Hepatocyte (in vitro differentiated cells): ENCODE measurements around the gene MED13L. TPM values are rescaled to one million over a fixed set of nuclear protein-coding genes. Genes with fewer than 3 reads are reported as not detected.

Experiments
- DNase-seq: peaks from one replicate; pipeline ENCODE4 v3.0.0-alpha.2; 2016; ENCODE audit warnings: low spot score
- H2AFZ ChIP-seq: fragments of 200-600 bp; sonication (generic); 2 replicates; pipeline ENCODE4 v1.6.0; 2016; ENCODE audit warnings: antibody characterized with exemption, mild to moderate bottlenecking
- H3K27ac ChIP-seq: fragments of 200-600 bp; sonication (generic); 2 replicates; pipeline ENCODE4 v1.5.1; 2016; ENCODE audit warnings: mild to moderate bottlenecking
- H3K27me3 ChIP-seq: fragments of 200-600 bp; sonication (generic); 2 replicates; pipeline ENCODE4 v1.6.1; 2016
- H3K36me3 ChIP-seq: fragments of 200-600 bp; sonication (generic); replicated peaks from 2 replicates; pipeline ENCODE4 v1.5.1; 2016; ENCODE audit warnings: low read depth; ENCODE audit not compliant: insufficient read depth
- H3K4me1 ChIP-seq: fragments of 200-600 bp; sonication (generic); 2 replicates; pipeline ENCODE4 v1.5.1; 2016; ENCODE audit warnings: mild to moderate bottlenecking, moderate library complexity; ENCODE audit not compliant: insufficient read depth
- H3K4me2 ChIP-seq: fragments of 200-600 bp; sonication (generic); 2 replicates; pipeline ENCODE4 v1.6.0; 2016
- H3K4me3 ChIP-seq: fragments of 200-600 bp; sonication (generic); 2 replicates; pipeline ENCODE4 v1.5.1; 2016; ENCODE audit warnings: mild to moderate bottlenecking
- H3K79me2 ChIP-seq: fragments of 200-600 bp; sonication (generic); 2 replicates; pipeline ENCODE4 v1.6.0; 2017; ENCODE audit warnings: mild to moderate bottlenecking
- H3K9me2 ChIP-seq: fragments of 200-600 bp; sonication (generic); replicated peaks from 2 replicates; pipeline ENCODE4 v1.6.0; 2017; ENCODE audit warnings: mild to moderate bottlenecking; ENCODE audit not compliant: insufficient read depth
- H3K9me3 ChIP-seq: fragments of 200-600 bp; sonication (generic); 2 replicates; pipeline ENCODE4 v1.5.1; 2016; ENCODE audit warnings: low read depth, mild to moderate bottlenecking
- H4K20me1 ChIP-seq: fragments of 200-600 bp; sonication (generic); 2 replicates; pipeline ENCODE4 v1.6.0; 2016; ENCODE audit warnings: mild to moderate bottlenecking; ENCODE audit not compliant: insufficient read depth, poor library complexity, severe bottlenecking
- EZH2 ChIP-seq: fragments of 200-600 bp; sonication (generic); IDR thresholded peaks from 2 replicates; pipeline ENCODE4 v1.6.1; 2016; ENCODE audit warnings: antibody characterized with exemption, mild to moderate bottlenecking, borderline replicate concordance
- EZH2phosphoT487 ChIP-seq: fragments of 200-600 bp; sonication (generic); IDR thresholded peaks from one replicate; pipeline ENCODE4 v1.6.1; 2018; ENCODE audit warnings: antibody characterized with exemption, mild to moderate bottlenecking, low read depth, moderate library complexity; ENCODE audit not compliant: unreplicated experiment, severe bottlenecking
- WGBS: methylation state at CpG from one replicate; pipeline ENCODE4 v1.1.6; 2016; ENCODE audit warnings: low lambda C conversion rate; ENCODE audit errors: missing lambda C conversion rate; 5-methylcytosine and 5-hydroxymethylcytosine counted together
- polyA plus RNA-seq: library from polyadenylated mRNA; unstranded; fragments of >200 nt; fragmentation: Nextera tagmentation; extraction: Ambion mirVana; gene quantifications from 2 replicates; pipeline ENCODE4 v1.2.1, GENCODE V29; 2016
- total RNA-seq: library from RNA; depleted of rRNA; stranded (reverse); fragments of >200 nt; gene quantifications from 2 replicates; pipeline ENCODE4 v1.2.3, GENCODE V29; 2014
- TF ChIP-seq, protein P1 (sequence below): fragments of 200-600 bp; sonication (generic); IDR thresholded peaks from 2 replicates; pipeline ENCODE4 v1.5.1; 2016; ENCODE audit warnings: antibody characterized with exemption, mild to moderate bottlenecking; ENCODE audit not compliant: poor library complexity

The MED13L gene
- total and polyA plus RNA-seq, 2 experiments from 2014 or later, result 23.7 to 135 TPM

DNA sequence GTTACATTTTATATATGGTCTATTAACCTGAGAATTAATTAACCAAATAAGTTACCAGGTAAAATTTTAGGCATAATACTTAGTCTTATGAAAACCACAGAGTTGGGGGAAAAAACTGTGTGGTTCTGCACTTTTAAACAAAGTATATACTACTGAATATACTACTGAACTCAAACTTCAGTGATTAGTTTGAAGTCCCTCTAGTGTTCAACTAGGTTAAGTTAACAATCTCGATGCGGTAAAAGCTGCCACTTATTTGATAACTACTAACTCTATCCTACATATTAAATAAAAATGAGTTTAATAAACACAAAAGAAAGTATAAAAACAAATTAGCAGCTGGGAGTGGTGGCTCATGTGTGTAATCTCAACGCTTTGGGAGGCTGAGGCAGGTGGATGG, 56.7 kb downstream of the MED13L start:
- no peak overlapping the region for H3K4me3 ChIP-seq
- peaks cover 99% of the 10 kb centered on the region for H3K79me2 ChIP-seq
- 100% methylated on average over 3 of the region's 3 CpGs for WGBS
- H3K4me1 ChIP-seq, result peaks cover 3% of the 10 kb centered on the region
- peaks cover 65% of the 10 kb centered on the region for H4K20me1 ChIP-seq
- H3K27me3 ChIP-seq, result no peaks in the 10 kb centered on the region
- no peak overlapping the region for H2AFZ ChIP-seq
- H3K9me3 ChIP-seq, result no peaks in the 10 kb centered on the region
- no peaks in the 10 kb centered on the region for H3K36me3 ChIP-seq
- DNase-seq, result no peak
- H3K27ac ChIP-seq, result no peak overlapping the region
- no peaks in the 10 kb centered on the region for H3K9me2 ChIP-seq
- no peak overlapping the region for H3K4me2 ChIP-seq
- TF ChIP-seq EZH2 (no peak), EZH2phosphoT487 (no peak)
- TF ChIP-seq, protein P1, sequence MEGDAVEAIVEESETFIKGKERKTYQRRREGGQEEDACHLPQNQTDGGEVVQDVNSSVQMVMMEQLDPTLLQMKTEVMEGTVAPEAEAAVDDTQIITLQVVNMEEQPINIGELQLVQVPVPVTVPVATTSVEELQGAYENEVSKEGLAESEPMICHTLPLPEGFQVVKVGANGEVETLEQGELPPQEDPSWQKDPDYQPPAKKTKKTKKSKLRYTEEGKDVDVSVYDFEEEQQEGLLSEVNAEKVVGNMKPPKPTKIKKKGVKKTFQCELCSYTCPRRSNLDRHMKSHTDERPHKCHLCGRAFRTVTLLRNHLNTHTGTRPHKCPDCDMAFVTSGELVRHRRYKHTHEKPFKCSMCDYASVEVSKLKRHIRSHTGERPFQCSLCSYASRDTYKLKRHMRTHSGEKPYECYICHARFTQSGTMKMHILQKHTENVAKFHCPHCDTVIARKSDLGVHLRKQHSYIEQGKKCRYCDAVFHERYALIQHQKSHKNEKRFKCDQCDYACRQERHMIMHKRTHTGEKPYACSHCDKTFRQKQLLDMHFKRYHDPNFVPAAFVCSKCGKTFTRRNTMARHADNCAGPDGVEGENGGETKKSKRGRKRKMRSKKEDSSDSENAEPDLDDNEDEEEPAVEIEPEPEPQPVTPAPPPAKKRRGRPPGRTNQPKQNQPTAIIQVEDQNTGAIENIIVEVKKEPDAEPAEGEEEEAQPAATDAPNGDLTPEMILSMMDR, result no peak

DNA sequence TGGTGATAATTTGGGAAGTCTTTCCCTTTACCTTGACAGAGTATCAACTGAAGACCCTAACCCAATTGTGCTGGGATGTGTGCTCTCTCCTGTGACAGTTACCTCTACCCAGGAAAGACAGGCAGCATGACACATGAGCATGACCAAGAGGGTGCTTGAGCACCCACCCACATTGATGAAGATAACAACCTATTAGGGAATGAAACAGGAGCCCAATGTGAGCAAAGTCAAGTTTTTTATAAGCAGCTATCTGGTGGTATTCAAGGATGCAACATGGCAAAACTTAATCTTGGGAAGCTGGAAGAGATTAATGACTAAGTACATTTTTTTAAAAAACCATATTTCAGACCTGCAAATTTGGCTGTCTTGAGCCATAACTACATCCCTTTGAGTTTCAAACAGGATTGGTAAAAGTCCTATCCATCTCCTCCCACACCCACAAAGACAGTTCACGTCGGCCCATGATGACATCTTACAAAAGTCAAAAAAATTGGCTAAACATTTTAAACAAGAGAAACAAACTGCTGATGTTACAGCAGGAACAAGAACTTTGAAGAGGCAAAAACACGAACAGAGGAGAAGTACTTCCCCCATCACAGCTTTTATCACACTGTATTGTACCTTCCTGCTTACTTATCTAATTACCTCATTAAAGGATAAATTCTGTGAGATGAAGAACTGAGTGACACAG, 60.3 kb downstream of the MED13L start:
- Histone ChIP-seq H3K79me2 (peaks cover 100% of the 10 kb centered on the region), H3K27ac (no peak overlapping the region), H4K20me1 (peaks cover 70% of the 10 kb centered on the region), H3K4me3 (no peak overlapping the region), H3K4me2 (no peak overlapping the region), H3K4me1 (peaks cover 3% of the 10 kb centered on the region), H3K27me3 (no peaks in the 10 kb centered on the region), H2AFZ (no peak overlapping the region), H3K9me3 (no peaks in the 10 kb centered on the region), H3K9me2 (no peaks in the 10 kb centered on the region), H3K36me3 (no peaks in the 10 kb centered on the region)
- WGBS, result 83% methylated on average over 3 of the region's 3 CpGs
- no peak for DNase-seq
- TF ChIP-seq EZH2 (no peak), EZH2phosphoT487 (no peak)
- TF ChIP-seq, protein P1, result no peak

DNA sequence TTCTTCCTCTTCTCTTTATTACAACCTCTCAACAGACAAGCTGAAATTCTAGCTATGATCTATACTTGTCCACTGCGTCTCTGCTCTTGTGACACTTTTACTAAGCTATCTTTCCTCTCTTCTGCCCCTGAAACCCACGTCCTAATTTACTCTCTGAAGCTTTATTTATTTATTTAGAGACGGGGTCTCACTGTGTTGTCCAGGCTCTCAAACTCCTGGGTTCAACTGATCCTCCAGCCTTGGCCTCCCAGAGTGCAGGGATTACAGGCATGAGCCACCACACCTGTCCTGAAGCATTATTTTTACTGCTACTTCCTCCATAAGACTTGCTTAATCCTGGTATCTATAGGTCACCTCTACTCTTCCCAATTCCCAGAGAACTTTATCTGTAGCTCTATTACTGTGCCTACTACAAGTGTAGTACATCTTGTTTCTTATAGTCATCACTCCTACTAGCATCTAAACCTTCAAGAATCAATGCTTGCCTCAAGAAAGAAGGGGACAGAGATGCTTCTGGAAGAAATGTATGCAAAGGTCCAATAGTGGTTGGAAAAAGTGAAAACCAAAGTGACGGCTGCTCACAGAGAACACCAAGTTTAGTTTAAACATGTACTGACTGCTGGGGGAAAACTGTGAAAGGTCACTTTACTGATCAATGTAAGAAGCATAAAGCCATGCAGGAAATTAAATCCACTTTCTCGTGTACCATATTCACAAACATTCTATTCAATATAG, 61.3 kb downstream of the MED13L start:
- TF ChIP-seq EZH2, result no peak
- TF ChIP-seq EZH2phosphoT487, result no peak
- TF ChIP-seq, protein P1, result no peak
- Histone ChIP-seq H3K4me3 (no peak overlapping the region), H2AFZ (no peak overlapping the region), H3K36me3 (no peaks in the 10 kb centered on the region), H3K4me1 (no peaks in the 10 kb centered on the region), H3K27ac (no peak overlapping the region), H3K27me3 (no peaks in the 10 kb centered on the region), H3K4me2 (no peak overlapping the region), H3K79me2 (peaks cover 100% of the 10 kb centered on the region), H3K9me3 (no peaks in the 10 kb centered on the region), H4K20me1 (peaks cover 80% of the 10 kb centered on the region), H3K9me2 (no peaks in the 10 kb centered on the region)
- no peak for DNase-seq
- 96% methylated on average over 5 of the region's 5 CpGs for WGBS
